H1 (cell line): ENCODE results near the gene JAKMIP2. TPM values are rescaled to one million over a fixed set of nuclear protein-coding genes. Genes with fewer than 3 reads are reported as not detected.

Experiments
- CTCF ChIA-PET: fragments of 300-600 bp; sonication (Branson Sonifier 250); formaldehyde crosslinking; loops from one replicate; lab custom pipeline; 2021; ENCODE audit not compliant: partially characterized antibody; lab: Charles Lee
- POLR2A ChIA-PET: fragments of 300-600 bp; sonication (Branson Sonifier 250); formaldehyde crosslinking; loops from one replicate; lab custom pipeline; 2021; ENCODE audit warnings: inconsistent platforms; ENCODE audit not compliant: partially characterized antibody; lab: Charles Lee
- DNase-seq, 2 experiments: peaks; one replicate each; pipeline versions ENCODE4 v3.0.0 to v3.0.0-alpha.2; 2010 to 2022; ENCODE audit warnings: low spot score in 2 of 2, low read depth in 1 of 2, mixed read lengths in 1 of 2
- FAIRE-seq: peaks from 2 replicates; lab custom pipeline; 2011; peaks lifted over from hg19 to GRCh38; lab: Jason Lieb, UNC
- H2AFZ ChIP-seq: 2 replicates; pipeline ENCODE4 v1.8.1; 2012; ENCODE audit warnings: low read length, inconsistent platforms
- H2AK5ac ChIP-seq: 2 replicates; pipeline ENCODE4 v1.6.1; 2013; ENCODE audit warnings: low read depth, low read length
- H2BK120ac ChIP-seq: replicated peaks from 2 replicates; pipeline ENCODE3; 2013; ENCODE audit warnings: low read depth, low read length, inconsistent platforms
- H2BK12ac ChIP-seq: 2 replicates; pipeline ENCODE4 v1.6.1; 2013; ENCODE audit warnings: low read depth, low read length
- H2BK15ac ChIP-seq: 2 replicates; pipeline ENCODE4 v1.6.1; 2013; ENCODE audit warnings: low read length
- H2BK20ac ChIP-seq: 2 replicates; pipeline ENCODE4 v1.6.1; 2013; ENCODE audit warnings: low read length
- H2BK5ac ChIP-seq: 2 replicates; pipeline ENCODE4 v1.6.1; 2013; ENCODE audit warnings: low read depth, low read length
- H3K14ac ChIP-seq: 2 replicates; pipeline ENCODE4 v1.6.1; 2013; ENCODE audit warnings: inconsistent platforms; ENCODE audit not compliant: insufficient read length
- H3K18ac ChIP-seq: 2 replicates; pipeline ENCODE4 v1.6.1; 2013; ENCODE audit warnings: low read length; ENCODE audit errors: extremely low read depth
- H3K23ac ChIP-seq: 2 replicates; pipeline ENCODE4 v1.6.1; 2013; ENCODE audit warnings: inconsistent platforms; ENCODE audit not compliant: insufficient read length
- H3K23me2 ChIP-seq: 2 replicates; pipeline ENCODE4 v1.6.1; 2013; ENCODE audit warnings: low read depth, low read length
- H3K27ac ChIP-seq: 2 replicates; pipeline ENCODE4 v1.6.1; 2011; ENCODE audit warnings: low read depth, low read length, inconsistent platforms
- H3K27me3 ChIP-seq, 4 experiments: replicated peaks in 1 of 4; 1 replicate in 1 of 4; 2 replicates in 3 of 4; pipeline versions ENCODE4 v1.6.1 to v1.8.1; 2011 to 2013; ENCODE audit warnings: low read length in 3 of 4, mild to moderate bottlenecking in 3 of 4, inconsistent platforms in 2 of 4, mixed read lengths in 2 of 4, moderate library complexity in 1 of 4; ENCODE audit not compliant: control insufficient read depth in 3 of 4, insufficient read depth in 3 of 4; ENCODE audit errors: extremely low read depth in 1 of 4
- H3K36me3 ChIP-seq, 4 experiments: 2 replicates each; pipeline versions ENCODE4 v1.6.1 to v1.8.1; 2011 to 2013; ENCODE audit warnings: mild to moderate bottlenecking in 4 of 4, low read length in 3 of 4, moderate library complexity in 2 of 4, control low read depth in 1 of 4, inconsistent platforms in 1 of 4; ENCODE audit not compliant: insufficient read depth in 4 of 4, control insufficient read depth in 2 of 4
- H3K4ac ChIP-seq: replicated peaks from 2 replicates; pipeline ENCODE3; 2013; ENCODE audit warnings: low read length, low read depth, mixed read lengths, inconsistent platforms; ENCODE audit not compliant: insufficient read length
- H3K4me1 ChIP-seq, 4 experiments: replicated peaks in 1 of 4; 1 replicate in 1 of 4; 2 replicates in 3 of 4; pipeline versions ENCODE4 v1.6.1 to v1.8.1; 2011 to 2013; ENCODE audit warnings: low read length in 3 of 4, inconsistent platforms in 2 of 4, mixed read lengths in 1 of 4; ENCODE audit not compliant: insufficient read depth in 4 of 4, control insufficient read depth in 3 of 4
- H3K4me2 ChIP-seq, 2 experiments: 2 replicates each; pipeline versions ENCODE4 v1.6.1 to v1.8.1; 2011 to 2013; ENCODE audit warnings: low read depth in 2 of 2, low read length in 2 of 2, control low read depth in 1 of 2, inconsistent platforms in 1 of 2, mild to moderate bottlenecking in 1 of 2; ENCODE audit not compliant: insufficient read depth in 1 of 2
- H3K4me3 ChIP-seq, 4 experiments: fragments of 200-600, 300-600 bp in 1 of 4; sonication (generic), shearing (Covaris generic), sonication (Bioruptor Twin) in 1 of 4; 2 replicates each; pipeline versions ENCODE4 v1.5.1 to v1.8.1; 2011 to 2016; ENCODE audit warnings: low read length in 4 of 4, low read depth in 3 of 4, control low read depth in 2 of 4, inconsistent platforms in 2 of 4, mild to moderate bottlenecking in 2 of 4, mixed read lengths in 1 of 4, moderate library complexity in 1 of 4; ENCODE audit not compliant: insufficient read depth in 2 of 4; ENCODE audit errors: extremely low read depth in 1 of 4
- H3K56ac ChIP-seq: replicated peaks from 2 replicates; pipeline ENCODE3; 2013; ENCODE audit warnings: low read depth, mild to moderate bottlenecking, mixed read lengths, low read length, inconsistent platforms; ENCODE audit not compliant: insufficient read length
- H3K79me1 ChIP-seq: 2 replicates; pipeline ENCODE4 v1.6.1; 2013; ENCODE audit warnings: low read depth, low read length, control low read depth
- H3K79me2 ChIP-seq, 2 experiments: 2 replicates each; pipeline versions ENCODE4 v1.6.1 to v1.8.1; 2012 to 2013; ENCODE audit warnings: low read length in 2 of 2, mild to moderate bottlenecking in 2 of 2, inconsistent platforms in 1 of 2; ENCODE audit not compliant: insufficient read depth in 2 of 2, control insufficient read depth in 1 of 2
- H3K9ac ChIP-seq, 4 experiments: replicated peaks in 1 of 4; 1 replicate in 1 of 4; 2 replicates in 3 of 4; pipeline versions ENCODE4 v1.6.1 to v1.8.1; 2011 to 2013; ENCODE audit warnings: low read depth in 3 of 4, low read length in 3 of 4, control low read depth in 2 of 4, mild to moderate bottlenecking in 2 of 4, moderate library complexity in 2 of 4, inconsistent platforms in 1 of 4; ENCODE audit errors: extremely low read depth in 1 of 4
- H3K9me3 ChIP-seq, 2 experiments: 2 replicates each; pipeline versions ENCODE4 v1.6.1 to v1.8.1; 2012 to 2013; ENCODE audit warnings: mild to moderate bottlenecking in 2 of 2, moderate library complexity in 2 of 2, control low read depth in 1 of 2, inconsistent platforms in 1 of 2, low read depth in 1 of 2, low read length in 1 of 2, mixed read lengths in 1 of 2; ENCODE audit not compliant: insufficient read depth in 2 of 2
- H4K20me1 ChIP-seq, 2 experiments: replicated peaks in 1 of 2; 2 replicates each; pipeline versions ENCODE3 to v1.8.1; 2011 to 2013; ENCODE audit warnings: inconsistent platforms in 2 of 2, low read length in 2 of 2, mild to moderate bottlenecking in 1 of 2; ENCODE audit not compliant: insufficient read depth in 2 of 2, control insufficient read depth in 1 of 2
- H4K5ac ChIP-seq: 2 replicates; pipeline ENCODE4 v1.6.1; 2013; ENCODE audit warnings: low read length, low read depth, mixed read lengths, inconsistent platforms; ENCODE audit not compliant: insufficient read length
- H4K8ac ChIP-seq: 2 replicates; pipeline ENCODE4 v1.8.0; 2013; ENCODE audit warnings: mild to moderate bottlenecking, moderate library complexity, low read length, inconsistent platforms; ENCODE audit not compliant: insufficient read depth; ENCODE audit errors: extremely low read depth
- H4K91ac ChIP-seq: replicated peaks from 2 replicates; pipeline ENCODE3; 2013; ENCODE audit warnings: low read length, mixed read lengths, inconsistent platforms; ENCODE audit not compliant: insufficient read length
- E2F6 ChIP-seq: IDR thresholded peaks from 2 replicates; pipeline ENCODE4 v1.6.1; 2012; ENCODE audit warnings: inconsistent platforms
- RBBP5 ChIP-seq: IDR thresholded peaks from 2 replicates; pipeline ENCODE4 v1.7.1; 2012; ENCODE audit warnings: low read depth, mild to moderate bottlenecking, inconsistent platforms, low read length, moderate library complexity, borderline replicate concordance
- SP4 ChIP-seq: IDR thresholded peaks from 2 replicates; pipeline ENCODE4 v1.6.1; 2012; ENCODE audit warnings: low read length, inconsistent platforms
- USF2 ChIP-seq: IDR thresholded peaks from 2 replicates; pipeline ENCODE4 v1.6.1; 2011; ENCODE audit warnings: low read length, improper control_type of control experiment
- polyA plus RNA-seq, 7 experiments: library from polyadenylated mRNA; depleted of rRNA in 3 of 7; stranded (reverse) in 5 of 7; unstranded in 2 of 7; fragments of >200 nt in 5 of 7; fragments of 200-250 nt in 2 of 7; gene quantifications; 1 replicate in 5 of 7; 2 replicates in 1 of 7; 4 replicates in 1 of 7; pipeline versions ENCODE4 v1.2.1 to v1.2.3, GENCODE V29; 2011 to 2013; ENCODE audit warnings: missing spikeins in 2 of 7, mixed read lengths in 2 of 7
- total RNA-seq: library from RNA; stranded (reverse); fragmentation: NEBNext Ultra II Directional; extraction: Animal tissue kit (Norgen Biotek cat#: 25700); gene quantifications from 2 replicates; pipeline ENCODE4 v1.2.1, GENCODE V29; 2021

Gene JAKMIP2
- total and polyA plus RNA-seq, 2 of the 8 experiments (the other 6 are each of a cell fraction or from before 2014, with no cell fraction given), result 2.4 to 13.6 TPM

- no peak overlapping the region for H3K27ac ChIP-seq
- no peaks in the 10 kb centered on the region for H3K23me2 ChIP-seq
- H3K4ac ChIP-seq, result no peak overlapping the region
- no peak overlapping the region for H3K18ac ChIP-seq
- H2BK15ac ChIP-seq, result no peak overlapping the region
- no peak overlapping the region for H4K91ac ChIP-seq
- peaks cover 0 to 3% of the 10 kb centered on the region in 2 experiments; a peak in 1 of 4 replicates for H3K79me2 ChIP-seq
- peaks cover 0 to 1% of the 10 kb centered on the region in 2 experiments for H4K20me1 ChIP-seq
- no peak overlapping the region for H3K9ac ChIP-seq
- DNase-seq (no peak), FAIRE-seq (no peak)
- H2BK20ac ChIP-seq, result no peak overlapping the region
- no peak overlapping the region for H4K5ac ChIP-seq
- H2BK5ac ChIP-seq, result no peak overlapping the region
- H3K4me2 ChIP-seq, result no peak overlapping the region
- no peaks in the 10 kb centered on the region; the same call in 1 of the 2 replicates for H3K79me1 ChIP-seq
- H3K9me3 ChIP-seq, result no peaks in the 10 kb centered on the region
- H2AK5ac ChIP-seq, result no peak overlapping the region
- H3K56ac ChIP-seq, result no peak overlapping the region
- H2BK120ac ChIP-seq, result no peak overlapping the region
- H2BK12ac ChIP-seq, result no peak overlapping the region
- H3K4me1 ChIP-seq, result no peaks in the 10 kb centered on the region; a peak in 1 of 7 replicates
- H2AFZ ChIP-seq, result no peak overlapping the region
- H3K27me3 ChIP-seq, result no peaks in the 10 kb centered on the region
- H3K36me3 ChIP-seq, result peaks cover 3 to 57% (median 20%) of the 10 kb centered on the region in 4 experiments; a peak in 7 of 8 replicates
- CTCF ChIA-PET, result interaction anchor here (0.6 to 6.8 kb wide), 4 partner anchors 26 to 492 kb away, joined by 4 to 53 read pairs (median 6); no protein-coding TSS in a partner anchor
- H3K14ac ChIP-seq, result no peak overlapping the region
- H3K4me3 ChIP-seq, result no peak overlapping the region
- no peak overlapping the region for H3K23ac ChIP-seq
- TF ChIP-seq RBBP5 (no peak), USF2 (no peak), E2F6 (no peak), SP4 (no peak)
- TF ChIP-seq, all 59 proteins: peak for 0
- H4K8ac ChIP-seq, result no peak overlapping the region
- POLR2A ChIA-PET, result interaction anchor here (1.0 to 1.5 kb wide), 2 partner anchors 11 to 314 kb away, joined by 3 to 5 read pairs; no protein-coding TSS in a partner anchor
Measured at GRCh38 chr5:147633173-147633572, 149.4 kb downstream of the JAKMIP2 start.
